PC-3 (cell line): ENCODE data around the gene SCD5.

Experiments
- CTCF ChIP-seq: fragments of 300-600 bp; sonication (generic); conservative IDR thresholded peaks from 2 replicates; pipeline ENCODE4 v1.5.1; 2017; ENCODE audit warnings: antibody characterized with exemption, low read depth, mild to moderate bottlenecking, low read length
- EZH2 ChIP-seq: fragments of 300-600 bp; sonication (generic); IDR thresholded peaks from one replicate; pipeline ENCODE4 v1.6.1; 2017; ENCODE audit warnings: antibody characterized with exemption, mild to moderate bottlenecking, low read length; ENCODE audit not compliant: unreplicated experiment
- EZH2phosphoT487 ChIP-seq: fragments of 300-600 bp; sonication (generic); IDR thresholded peaks from 2 replicates; pipeline ENCODE4 v1.6.1; 2018; ENCODE audit warnings: mild to moderate bottlenecking, antibody characterized with exemption, low read length, borderline replicate concordance

DNA sequence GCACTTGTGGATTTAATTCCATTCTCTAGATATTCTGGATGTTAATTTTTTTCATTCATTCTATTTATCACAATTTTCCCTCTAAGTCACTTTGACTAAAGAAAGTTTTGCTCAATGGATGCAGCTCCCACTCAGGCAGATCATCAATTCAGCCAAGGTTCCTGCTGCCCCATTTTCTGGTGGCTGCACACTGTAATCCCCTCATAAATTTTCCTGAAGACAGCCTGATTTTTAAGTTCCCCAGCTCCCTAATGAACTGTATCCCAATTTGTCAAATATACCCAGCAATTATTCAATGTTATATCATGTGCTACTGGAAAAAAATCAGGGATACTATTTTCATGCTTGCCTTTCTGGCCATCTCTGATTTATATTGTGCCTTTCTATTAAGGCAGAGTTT is 61.2 kb downstream of the SCD5 start:
- TF ChIP-seq CTCF: no peak
- no peak for TF ChIP-seq EZH2
- TF ChIP-seq EZH2phosphoT487: no peak
